ENCODE data around the gene MCTP2. TPM values are rescaled to one million over a fixed set of nuclear protein-coding genes. Genes with fewer than 3 reads are reported as not detected.

MCTP2 gene
- total RNA-seq, 1 donor from 2014 or later: 35.3 TPM

GRCh38 chr15:94235646-94236045 is 4.3 kb downstream of the MCTP2 start:
- ATAC-seq (no peak), DNase-seq (no peak)
- H3K9me3 ChIP-seq: no peaks in the 10 kb centered on the region
- no peak overlapping the region for H3K4me3 ChIP-seq
- intact Hi-C loops (cut with DNase I): no loop called here
- no peak overlapping the region for H3K27ac ChIP-seq
- TF ChIP-seq CTCF (IDR thresholded peaks at IDR 0.05): no peak
- H3K36me3 ChIP-seq: no peaks in the 10 kb centered on the region
- no peaks in the 10 kb centered on the region for H3K27me3 ChIP-seq
- peaks cover 20% of the 10 kb centered on the region for H3K4me1 ChIP-seq

- no peaks in the 10 kb centered on the region for H3K9me3 ChIP-seq
- no peaks in the 10 kb centered on the region for H3K27me3 ChIP-seq
- TF ChIP-seq CTCF (IDR thresholded peaks at IDR 0.05): no peak
- H3K27ac ChIP-seq: no peak overlapping the region
- ATAC-seq: no peak
- H3K4me3 ChIP-seq: no peak overlapping the region
- no peaks in the 10 kb centered on the region for H3K36me3 ChIP-seq
- DNase-seq: no peak
- intact Hi-C loops (cut with DNase I): no loop called here
- H3K4me1 ChIP-seq: peaks cover 20% of the 10 kb centered on the region
These were observed 5.2 kb downstream of the MCTP2 start for GRCh38 chr15:94236608-94237007.

- no peak for ATAC-seq
- no peaks in the 10 kb centered on the region for H3K36me3 ChIP-seq
- H3K27ac ChIP-seq: no peak overlapping the region
- no peaks in the 10 kb centered on the region for H3K27me3 ChIP-seq
- intact Hi-C loops (cut with DNase I): no loop called here
- DNase-seq: no peak
- H3K9me3 ChIP-seq: no peaks in the 10 kb centered on the region
- H3K4me3 ChIP-seq: no peak overlapping the region
- peaks cover 20% of the 10 kb centered on the region for H3K4me1 ChIP-seq
- TF ChIP-seq CTCF (IDR thresholded peaks at IDR 0.05): no peak
These were observed 6.5 kb downstream of the MCTP2 start for GRCh38 chr15:94237903-94238302.

GRCh38 chr15:94238539-94239118 is 7.3 kb downstream of the MCTP2 start:
- no peak for ATAC-seq

GRCh38 chr15:94239474-94239873 is 8.1 kb downstream of the MCTP2 start:
- ATAC-seq (no peak), DNase-seq (no peak)
- no peak for TF ChIP-seq CTCF (IDR thresholded peaks at IDR 0.05)
- no peaks in the 10 kb centered on the region for H3K9me3 ChIP-seq
- peaks cover 10% of the 10 kb centered on the region for H3K4me1 ChIP-seq
- H3K27me3 ChIP-seq: no peaks in the 10 kb centered on the region
- H3K4me3 ChIP-seq: no peak overlapping the region
- H3K27ac ChIP-seq: no peak overlapping the region
- intact Hi-C loops (cut with DNase I): no loop called here
- no peaks in the 10 kb centered on the region for H3K36me3 ChIP-seq

More at GRCh38 chr15:94238539-94239118, 7.3 kb downstream of the MCTP2 start:
- DNase-seq: no peak
- Histone ChIP-seq H3K27me3 (no peaks in the 10 kb centered on the region), H3K4me3 (no peak overlapping the region), H3K9me3 (no peaks in the 10 kb centered on the region), H3K4me1 (peaks cover 16% of the 10 kb centered on the region), H3K36me3 (no peaks in the 10 kb centered on the region), H3K27ac (no peak overlapping the region)
- intact Hi-C loops (cut with DNase I): no loop called here
- no peak for TF ChIP-seq CTCF (IDR thresholded peaks at IDR 0.05)

GRCh38 chr15:94240480-94240879 is 9.1 kb downstream of the MCTP2 start:
- no peaks in the 10 kb centered on the region for H3K9me3 ChIP-seq
- DNase-seq (no peak), ATAC-seq (no peak)
- TF ChIP-seq CTCF (IDR thresholded peaks at IDR 0.05): no peak
- no peak overlapping the region for H3K4me3 ChIP-seq
- H3K36me3 ChIP-seq: no peaks in the 10 kb centered on the region
- peaks cover 6% of the 10 kb centered on the region for H3K4me1 ChIP-seq
- no peaks in the 10 kb centered on the region for H3K27me3 ChIP-seq
- intact Hi-C loops (cut with DNase I): no loop called here
- no peak overlapping the region for H3K27ac ChIP-seq
